Fibroblast of the conjunctiva (primary cell): Measurements from ENCODE around the gene MACROD1.
A peak's percentile ranks its signal among the peaks of the same experiment; 100 is the strongest.

Experiments used
- DNase-seq: peaks from one replicate; pipeline ENCODE4 v3.0.0-alpha.2; 2010; ENCODE audit warnings: low read depth

The MACROD1 gene

GRCh38 chr11:64011371-64011770 is 154.5 kb downstream of the MACROD1 start:
- no peak for DNase-seq

- no peak for DNase-seq
Measured at GRCh38 chr11:64010783-64011182, 155.1 kb downstream of the MACROD1 start.

- no peak for DNase-seq
Measured at GRCh38 chr11:64009710-64010109, 156.2 kb downstream of the MACROD1 start.

- DNase-seq: no peak
Measured at GRCh38 chr11:64008914-64009633, 156.8 kb downstream of the MACROD1 start.

- no peak for DNase-seq
Measured at GRCh38 chr11:64008283-64008913, 157.5 kb downstream of the MACROD1 start.

- DNase-seq: no peak
Measured at GRCh38 chr11:64007629-64008282, 158.2 kb downstream of the MACROD1 start.

GRCh38 chr11:64007160-64007628 is 158.7 kb downstream of the MACROD1 start:
- DNase-seq: no peak

GRCh38 chr11:64006398-64006797 is 159.5 kb downstream of the MACROD1 start:
- no peak for DNase-seq

- no peak for DNase-seq
Measured at GRCh38 chr11:64005691-64006090, 160.2 kb downstream of the MACROD1 start.

- DNase-seq: no peak
Measured at GRCh38 chr11:64004590-64004984, 161.3 kb downstream of the MACROD1 start.

GRCh38 chr11:64003807-64004589 is 161.9 kb downstream of the MACROD1 start:
- DNase-seq: no peak

- DNase-seq: no peak
Measured at GRCh38 chr11:64001484-64002420, 164.2 kb downstream of the MACROD1 start.

- DNase-seq: no peak
Measured at GRCh38 chr11:64000740-64001483, 165.0 kb downstream of the MACROD1 start.

- peak; percentile 46 for DNase-seq
Measured at GRCh38 chr11:64000026-64000739, 165.7 kb downstream of the MACROD1 start.

GRCh38 chr11:63999349-64000025 is 166.4 kb downstream of the MACROD1 start:
- peak; percentile 33 for DNase-seq

- no peak for DNase-seq
Measured at GRCh38 chr11:63998558-63999348, 167.2 kb downstream of the MACROD1 start.

GRCh38 chr11:63997801-63998337 is 168.0 kb downstream of the MACROD1 start:
- no peak for DNase-seq

- DNase-seq: no peak
Measured at GRCh38 chr11:63997104-63997700, 168.7 kb downstream of the MACROD1 start.
